Epidermal melanocyte (primary cell): ENCODE data around the gene DPYSL3.
"Not testable (repeated sequence)": the region's sequence is repeated elsewhere in the genome, so short reads cannot be mapped to it uniquely, and the experiment has no call there.

Experiments
- DNase-seq: peaks from one replicate; pipeline ENCODE4 v3.0.0; 2011; ENCODE audit warnings: low spot score; ENCODE audit not compliant: insufficient read length

Gene DPYSL3

DNA sequence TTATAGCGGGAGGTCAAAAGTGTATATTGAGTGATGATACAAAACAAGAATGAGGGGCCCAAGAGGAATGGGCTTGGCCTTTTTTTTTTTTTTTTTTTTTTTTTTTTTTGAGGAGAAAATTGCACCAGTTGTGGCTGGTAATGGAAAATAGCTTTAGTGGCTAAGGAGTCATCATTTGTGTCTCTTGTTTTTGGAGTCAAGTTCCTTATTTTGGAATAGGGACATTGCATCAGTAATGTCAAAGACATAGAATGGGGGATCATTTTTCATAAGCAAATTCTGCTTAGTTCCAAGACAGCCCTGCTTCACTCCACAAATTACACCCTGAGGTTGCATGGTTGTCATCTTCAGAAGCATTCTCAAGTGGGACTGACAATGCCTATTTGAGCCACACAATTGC lies 137.7 kb downstream of the DPYSL3 start:
- DNase-seq = no peak

- DNase-seq = no peak
Measured at GRCh38 chr5:147371290-147371689, 138.6 kb downstream of the DPYSL3 start.

DNA sequence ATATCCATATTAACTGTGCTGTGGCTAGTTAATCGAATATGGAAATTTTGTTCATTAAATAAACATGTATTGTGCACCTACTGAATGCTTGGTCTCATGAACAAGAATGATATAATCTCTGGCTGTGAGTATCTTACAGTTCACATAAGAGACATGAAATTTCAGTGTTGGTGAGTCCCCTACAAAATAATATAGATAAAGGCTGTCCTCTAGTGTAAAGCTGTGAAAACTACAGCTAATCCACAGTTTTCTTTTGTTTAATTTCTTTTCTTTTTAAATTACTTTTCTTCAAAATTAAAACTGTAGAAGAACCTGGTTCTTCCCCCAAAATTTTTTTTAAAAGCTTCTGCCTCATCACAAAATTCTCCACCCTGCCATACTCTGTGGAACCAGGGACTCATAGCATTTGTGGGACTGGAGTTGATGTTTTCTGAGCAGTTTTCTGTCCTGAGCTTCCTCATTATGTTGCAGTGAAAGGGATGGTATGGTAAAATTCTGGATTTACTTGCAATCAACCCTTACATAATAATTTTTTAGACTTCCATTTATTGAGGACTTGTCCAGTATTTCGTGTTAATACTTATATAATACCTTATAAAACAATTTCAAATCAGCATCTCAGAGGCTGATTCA lies 140.0 kb downstream of the DPYSL3 start:
- no peak for DNase-seq

DNA sequence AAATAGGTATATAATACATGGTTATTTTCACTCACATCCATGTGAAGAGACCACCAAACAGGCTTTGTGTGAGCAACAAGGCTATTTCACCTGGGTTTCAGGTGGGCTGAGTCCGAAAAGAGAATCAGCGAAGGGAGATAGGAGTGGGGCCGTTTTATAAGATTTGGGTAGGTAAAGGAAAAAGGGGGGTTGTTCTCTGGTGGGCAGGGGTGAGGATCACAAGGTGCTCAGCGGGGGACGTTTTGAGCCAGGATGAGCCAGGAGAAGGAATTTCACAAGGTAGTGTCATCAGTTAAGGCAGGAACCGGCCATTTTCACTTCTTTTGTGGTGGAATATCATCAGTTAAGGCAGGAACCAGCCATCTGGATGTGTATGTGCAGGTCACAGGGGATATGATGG lies 142.5 kb downstream of the DPYSL3 start:
- not testable (repeated sequence) for DNase-seq

DNA sequence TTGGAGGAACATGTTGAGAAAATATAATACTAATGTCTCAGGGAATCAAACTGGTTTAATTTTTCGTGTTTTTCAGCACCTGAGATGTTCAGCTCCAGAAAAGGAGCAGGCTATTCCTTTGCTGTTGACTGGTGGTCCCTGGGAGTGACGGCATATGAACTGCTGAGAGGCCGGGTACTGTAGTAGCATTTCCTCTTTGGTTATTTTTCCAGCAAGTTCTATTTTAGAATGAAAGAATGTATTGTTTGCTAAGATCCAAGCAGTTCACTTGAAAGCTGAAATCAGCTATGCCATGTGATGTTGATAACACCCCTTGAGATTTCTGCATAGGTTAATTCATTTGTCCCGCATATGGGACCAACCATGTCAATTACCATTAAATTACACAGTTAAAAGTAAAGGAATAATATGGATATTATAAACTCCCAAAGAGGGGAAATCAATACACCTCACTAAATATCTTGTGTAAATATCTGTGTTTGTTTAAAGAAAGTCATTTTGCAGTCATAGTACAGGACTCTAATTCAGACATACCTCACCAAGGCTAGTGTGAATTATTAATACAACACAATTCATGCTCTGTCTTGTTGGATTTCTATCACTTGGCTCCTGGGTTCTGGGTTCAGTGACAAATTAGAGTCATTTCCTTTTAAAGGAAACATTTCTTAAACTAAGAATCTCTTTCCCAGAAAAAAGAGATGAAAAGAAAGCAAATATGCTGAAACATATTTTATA lies 148.3 kb downstream of the DPYSL3 start:
- peak; percentile 49 for DNase-seq

DNA sequence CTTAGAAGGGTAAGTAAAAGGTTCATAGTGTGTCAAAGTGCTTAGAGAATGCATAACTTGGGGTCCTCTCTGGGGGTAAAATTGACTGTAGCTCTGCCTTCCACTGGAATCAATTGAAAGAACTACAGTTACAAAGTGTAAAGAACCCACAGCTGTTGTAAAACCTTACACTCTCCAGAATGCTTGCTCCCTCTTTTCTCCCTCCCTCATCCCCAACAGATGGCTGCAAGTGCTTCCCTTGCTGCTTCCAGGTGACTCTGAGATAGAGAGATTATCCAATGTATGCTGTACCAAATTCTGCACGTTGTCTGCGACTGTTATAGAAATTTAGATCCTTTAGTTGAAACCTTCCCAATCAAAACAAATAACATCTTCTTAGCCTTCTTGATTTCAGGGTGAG lies 149.1 kb downstream of the DPYSL3 start:
- DNase-seq = no peak

- no peak for DNase-seq
Measured at GRCh38 chr5:147359581-147359980, 150.3 kb downstream of the DPYSL3 start.

GRCh38 chr5:147359101-147359500 lies 150.8 kb downstream of the DPYSL3 start:
- DNase-seq = no peak

DNA sequence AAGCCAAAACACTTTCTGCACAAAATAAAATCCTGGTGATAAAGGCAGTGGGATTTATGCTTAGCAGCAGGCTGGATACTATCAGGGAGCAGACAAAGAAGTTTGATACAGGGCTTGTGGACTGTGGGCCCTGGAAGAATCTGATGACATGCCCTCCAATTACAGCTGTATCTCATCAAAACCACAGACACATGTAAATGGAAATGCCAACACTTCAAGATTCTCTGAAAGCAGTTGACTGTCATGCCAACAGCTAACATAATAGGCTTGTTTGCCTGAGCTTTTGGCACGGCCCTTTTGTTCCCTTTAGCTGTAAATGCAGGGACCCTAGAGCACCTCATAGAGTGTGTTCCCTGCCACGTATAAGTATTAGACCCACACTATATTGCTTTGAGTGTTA lies 160.6 kb downstream of the DPYSL3 start:
- no peak for DNase-seq

- no peak for DNase-seq
Measured at GRCh38 chr5:147348451-147348850, 161.4 kb downstream of the DPYSL3 start.

DNA sequence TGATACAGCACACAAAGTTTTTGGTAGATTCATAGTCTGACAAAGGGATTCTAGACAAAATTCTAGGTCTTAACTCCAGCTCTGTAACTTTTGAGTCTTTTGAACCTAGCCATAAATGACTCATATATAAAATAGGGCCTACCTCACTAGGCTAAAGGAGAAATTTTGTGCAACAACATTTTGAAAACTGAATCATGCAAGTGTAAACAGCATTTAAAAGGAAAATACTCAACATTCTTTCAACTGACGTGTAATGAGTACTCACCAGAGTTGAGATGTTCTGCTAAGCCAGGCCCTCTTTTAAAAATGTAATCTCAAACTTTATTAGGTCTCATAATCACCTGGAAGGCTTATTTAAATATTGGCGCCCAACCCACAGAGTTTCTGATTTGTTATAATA lies 161.8 kb downstream of the DPYSL3 start:
- no peak for DNase-seq

DNA sequence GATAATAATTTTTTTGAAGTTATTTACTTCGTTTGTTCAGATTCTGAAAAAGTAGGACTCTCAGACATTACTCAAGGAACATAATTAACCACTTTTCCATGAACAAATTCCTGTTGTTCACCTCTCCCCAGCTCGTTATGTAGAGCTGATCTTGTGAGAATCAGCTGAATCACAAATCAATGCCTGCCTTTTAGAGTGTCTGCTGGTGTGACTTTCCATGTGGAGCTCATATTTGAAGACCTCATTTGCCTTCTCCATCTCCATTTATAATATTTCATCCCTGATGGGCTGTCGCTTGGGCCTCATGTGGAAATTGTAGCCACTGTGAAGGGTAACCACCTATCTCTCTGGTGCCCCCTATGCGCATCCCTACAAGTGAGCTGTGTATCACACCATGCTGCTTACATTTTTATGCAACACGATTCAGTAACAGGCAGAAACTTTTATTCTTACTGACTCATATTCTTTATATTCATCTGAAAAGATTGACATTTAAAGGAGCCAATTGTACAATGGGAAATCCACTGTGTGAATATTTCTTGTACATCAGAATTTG lies 163.8 kb downstream of the DPYSL3 start:
- DNase-seq = peak; percentile 42

DNA sequence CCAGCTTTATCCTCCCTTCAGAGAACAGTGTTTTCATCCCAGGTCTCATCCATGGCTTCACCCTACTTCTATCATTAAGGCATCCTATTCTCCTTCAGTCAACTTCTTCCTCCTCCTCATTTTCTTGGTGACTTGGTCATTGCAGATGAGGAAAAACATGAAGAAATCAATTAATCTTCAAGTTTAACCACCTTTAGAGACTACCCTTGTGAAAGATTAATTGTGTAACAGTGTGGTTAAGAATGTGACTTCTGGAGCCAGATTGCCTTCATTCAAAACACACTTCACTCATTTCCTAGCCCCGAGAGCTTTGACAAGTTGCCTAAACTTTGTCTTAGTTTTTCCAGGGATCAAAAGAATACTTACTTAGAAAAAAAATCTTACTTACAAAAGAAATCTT lies 165.0 kb downstream of the DPYSL3 start:
- DNase-seq = no peak

DNA sequence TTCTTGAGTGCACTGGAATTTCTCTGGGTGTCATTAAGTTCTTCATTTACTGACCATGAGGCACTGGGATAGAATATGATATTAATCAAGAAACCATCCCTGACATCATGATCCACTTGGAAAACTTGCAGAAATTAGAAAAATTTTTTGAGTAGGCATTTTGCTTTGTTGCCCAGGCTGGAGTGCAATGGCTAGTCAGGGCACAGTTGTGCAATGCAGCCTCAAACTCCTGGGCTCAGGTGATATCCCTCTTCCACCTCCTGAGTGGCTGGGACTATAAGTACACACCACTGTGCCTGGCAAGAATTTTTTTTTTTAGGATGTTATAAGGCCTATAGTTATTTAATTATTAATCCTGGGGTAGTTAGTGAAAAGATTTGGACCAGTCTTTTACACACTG lies 168.5 kb downstream of the DPYSL3 start:
- no peak for DNase-seq

- DNase-seq = no peak
Measured at GRCh38 chr5:147340941-147341340, 168.9 kb downstream of the DPYSL3 start.
